DND-41 (cell line): Measurements from ENCODE around the gene RIN1.

Experiments used
- CTCF ChIP-seq: IDR thresholded peaks from 2 replicates; pipeline ENCODE4 v1.5.1; 2012; ENCODE audit warnings: borderline replicate concordance, low read length, moderate library complexity, mild to moderate bottlenecking; ENCODE audit not compliant: poor library complexity, severe bottlenecking; ENCODE audit errors: extremely low read depth
- EZH2 ChIP-seq: IDR thresholded peaks from 3 replicates; pipeline ENCODE4 v1.6.1; 2012; ENCODE audit warnings: borderline replicate concordance, low read depth, mild to moderate bottlenecking, moderate library complexity, low read length, inconsistent platforms; ENCODE audit not compliant: severe bottlenecking

GRCh38 chr11:66349084-66349386, 12.8 kb upstream of the RIN1 start:
- TF ChIP-seq CTCF, result no peak
- no peak for TF ChIP-seq EZH2
